Muscle layer of colon (tissue), 2 donors: ENCODE measurements around the gene MAP3K14.
"Not testable (repeated sequence)": the region's sequence is repeated elsewhere in the genome, so short reads cannot be mapped to it uniquely, and the experiment has no call there.

Experiments used
- H3K27ac ChIP-seq: one replicate; pipeline ENCODE4 v1.7.0; 2013; ENCODE audit warnings: low read depth, mild to moderate bottlenecking, low read length, moderate library complexity
- H3K27me3 ChIP-seq, 2 donors: one replicate each; pipeline ENCODE4 v1.7.0; 2013; ENCODE audit warnings: low read length in 2 of 2, mild to moderate bottlenecking in 2 of 2; ENCODE audit not compliant: insufficient read depth in 2 of 2, control insufficient read depth in 1 of 2
- H3K36me3 ChIP-seq: one replicate; pipeline ENCODE4 v1.7.0; 2013; ENCODE audit warnings: mild to moderate bottlenecking, low read length; ENCODE audit not compliant: insufficient read depth
- H3K4me1 ChIP-seq: one replicate; pipeline ENCODE4 v1.7.0; 2013; ENCODE audit warnings: mild to moderate bottlenecking, low read length; ENCODE audit not compliant: insufficient read depth
- H3K4me3 ChIP-seq, 2 donors: one replicate each; pipeline ENCODE4 v1.7.0; 2013; ENCODE audit warnings: low read length in 2 of 2, low read depth in 1 of 2, mild to moderate bottlenecking in 1 of 2, moderate library complexity in 1 of 2
- H3K9ac ChIP-seq: one replicate; pipeline ENCODE4 v1.7.0; 2013; ENCODE audit warnings: low read length
- H3K9me3 ChIP-seq: one replicate; pipeline ENCODE4 v1.7.0; 2013; ENCODE audit warnings: mild to moderate bottlenecking, low read length
- donor health status: abdominal sarcoma.
- donor health status: Adenocarcinoma of cecum.

Gene MAP3K14

DNA sequence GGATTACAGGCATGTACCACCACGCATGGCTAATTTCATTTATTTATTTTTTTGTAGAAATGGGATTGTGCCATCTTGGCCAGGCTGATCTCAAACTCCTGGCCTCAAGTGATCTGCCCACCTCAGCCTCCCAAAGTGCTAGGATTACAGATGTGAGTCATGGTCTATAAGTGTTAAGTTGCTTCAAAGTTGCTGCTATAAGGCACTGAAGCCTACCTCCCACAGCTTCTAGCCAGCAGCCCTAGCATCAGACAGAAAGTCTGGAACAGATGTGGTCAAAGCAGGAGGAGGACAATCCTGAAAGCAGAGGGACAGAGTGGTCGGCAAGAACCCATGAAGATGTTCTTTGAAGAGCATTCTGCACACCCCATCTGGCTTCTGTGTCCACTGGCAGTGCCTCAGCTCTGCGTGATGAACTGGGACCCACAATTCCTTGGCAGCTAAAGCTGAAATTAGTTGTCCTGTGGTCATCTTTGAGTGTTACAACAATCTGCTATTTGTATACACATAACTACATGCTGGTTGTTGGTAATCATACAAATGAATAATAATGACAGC is 11.2 kb downstream of the MAP3K14 start:
- Histone ChIP-seq H3K27ac (peak overlapping the region; percentile 91), H3K4me1 (peaks cover 72% of the 10 kb centered on the region), H3K27me3 (no peaks in the 10 kb centered on the region), H3K9me3 (no peaks in the 10 kb centered on the region), H3K9ac (peak overlapping the region; percentile 21), H3K4me3 (no peak overlapping the region), H3K36me3 (no peaks in the 10 kb centered on the region)

DNA sequence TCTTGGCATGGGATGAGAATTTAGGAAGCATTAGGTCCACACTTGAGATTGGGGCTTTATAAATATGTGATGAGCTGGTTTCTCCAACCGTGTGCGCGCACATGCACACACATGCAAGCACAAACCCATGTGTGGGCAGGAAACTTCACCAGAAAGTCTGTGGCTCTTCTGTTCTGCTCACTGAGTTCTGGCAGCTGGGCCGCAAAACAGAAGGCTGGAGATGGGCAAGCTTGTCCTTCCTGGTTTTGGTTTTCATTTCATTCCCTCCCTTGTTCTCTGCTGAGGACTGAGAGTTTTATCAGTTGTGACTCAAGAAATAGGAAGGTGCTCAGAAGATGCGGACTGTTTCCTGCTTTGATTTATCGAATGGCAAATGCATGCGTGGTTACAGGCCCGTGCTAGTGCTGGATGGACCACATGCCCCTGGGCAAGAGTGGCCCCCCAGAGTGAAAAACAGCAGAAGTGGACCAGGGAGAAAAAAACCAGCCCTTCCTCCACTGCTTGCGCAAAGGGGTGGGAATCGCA is 14.1 kb downstream of the MAP3K14 start:
- H3K27ac ChIP-seq, result peak overlapping the region; percentile 86
- no peaks in the 10 kb centered on the region for H3K36me3 ChIP-seq
- peak overlapping the region; percentile 37 for H3K9ac ChIP-seq
- no peaks in the 10 kb centered on the region for H3K9me3 ChIP-seq
- no peaks in the 10 kb centered on the region for H3K27me3 ChIP-seq
- peaks cover 72% of the 10 kb centered on the region for H3K4me1 ChIP-seq
- no peak overlapping the region for H3K4me3 ChIP-seq

DNA sequence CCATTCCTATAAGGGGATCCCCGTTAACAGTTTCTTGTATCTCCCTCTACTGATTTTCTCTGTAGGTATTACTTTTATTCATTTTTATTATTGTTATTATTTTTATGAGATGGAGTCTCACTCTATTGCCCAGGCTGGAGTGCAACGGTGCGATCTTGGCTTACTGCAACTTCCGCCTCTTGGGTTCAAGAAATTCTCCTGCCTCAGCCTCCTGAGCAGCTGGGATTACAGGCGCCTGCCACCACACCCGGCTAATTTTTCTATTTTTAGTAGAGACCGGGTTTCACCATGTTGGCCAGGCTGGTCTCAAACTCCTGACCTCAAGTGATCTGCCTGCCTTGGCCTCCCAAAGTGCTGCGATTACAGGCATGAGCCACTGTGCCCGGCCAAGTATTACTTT is 14.6 kb downstream of the MAP3K14 start:
- not testable (repeated sequence) for H3K4me3 ChIP-seq, H3K27me3 ChIP-seq, H3K9me3 ChIP-seq, H3K36me3 ChIP-seq
- Histone ChIP-seq H3K4me1 (peaks cover 71% of the 10 kb centered on the region), H3K27ac (peak overlapping the region; percentile 86), H3K9ac (peak overlapping the region; percentile 37)

DNA sequence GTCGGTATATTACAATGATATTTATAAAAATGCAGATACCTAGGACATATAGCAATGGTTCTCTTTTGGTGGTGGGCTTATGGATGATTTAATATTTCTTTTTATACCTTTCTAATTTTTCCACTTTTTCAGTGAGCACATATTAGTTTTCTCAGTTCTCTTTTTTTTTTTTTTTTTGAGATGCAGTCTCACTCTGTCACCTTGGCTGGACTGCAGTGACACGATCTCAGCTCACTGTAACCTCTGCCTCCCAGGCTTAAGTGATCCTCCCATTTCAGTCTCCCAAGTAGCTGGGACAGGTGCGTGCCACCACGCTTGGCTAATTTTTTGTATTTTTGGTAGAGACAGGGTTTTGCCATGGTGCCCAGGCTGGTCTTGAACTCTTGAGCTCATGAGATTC is 15.1 kb downstream of the MAP3K14 start:
- peaks cover 71% of the 10 kb centered on the region for H3K4me1 ChIP-seq
- H3K27me3 ChIP-seq, result no peaks in the 10 kb centered on the region
- H3K4me3 ChIP-seq, result no peak overlapping the region
- H3K9me3 ChIP-seq, result no peaks in the 10 kb centered on the region
- peak overlapping the region; percentile 59 for H3K27ac ChIP-seq
- H3K9ac ChIP-seq, result no peak overlapping the region
- H3K36me3 ChIP-seq, result no peaks in the 10 kb centered on the region

DNA sequence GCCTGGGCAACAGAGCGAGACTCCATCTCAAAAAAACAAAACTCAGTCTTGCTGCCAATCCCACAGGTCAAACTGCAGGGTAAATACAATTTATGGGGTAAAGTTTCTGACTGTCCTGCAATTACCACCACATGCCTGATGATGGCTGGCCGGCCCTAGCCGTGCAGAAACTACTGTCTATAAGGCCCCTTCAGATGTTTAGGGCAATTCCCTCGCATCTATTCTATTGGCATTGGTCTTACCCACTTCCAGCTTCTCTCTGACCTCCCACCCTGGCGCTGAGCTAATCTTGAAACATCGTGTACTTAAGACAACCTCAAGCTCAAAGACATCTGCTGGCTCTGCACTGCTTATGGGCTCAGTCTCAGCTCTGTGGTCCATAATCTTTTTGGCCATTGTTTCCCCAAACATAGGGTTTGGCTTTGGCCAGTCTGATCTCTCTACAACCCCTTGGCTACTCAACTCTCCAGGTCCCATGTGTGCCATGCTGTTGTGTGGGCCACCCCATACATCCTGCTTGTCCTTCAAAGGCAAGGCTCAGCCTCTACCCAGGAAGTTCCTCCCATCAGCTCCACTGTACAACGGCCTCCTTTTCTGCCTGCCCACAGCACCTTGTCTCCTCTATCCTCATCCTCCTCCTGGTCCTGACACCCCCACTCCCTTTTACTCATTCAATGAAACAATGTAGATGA is 16.6 kb downstream of the MAP3K14 start:
- H3K4me1 ChIP-seq, result peaks cover 72% of the 10 kb centered on the region
- H3K27me3 ChIP-seq, result no peaks in the 10 kb centered on the region
- H3K9me3 ChIP-seq, result no peaks in the 10 kb centered on the region
- H3K36me3 ChIP-seq, result peaks cover 8% of the 10 kb centered on the region
- peak overlapping the region; percentile 13 for H3K27ac ChIP-seq
- H3K9ac ChIP-seq, result no peak overlapping the region
- H3K4me3 ChIP-seq, result no peak overlapping the region

DNA sequence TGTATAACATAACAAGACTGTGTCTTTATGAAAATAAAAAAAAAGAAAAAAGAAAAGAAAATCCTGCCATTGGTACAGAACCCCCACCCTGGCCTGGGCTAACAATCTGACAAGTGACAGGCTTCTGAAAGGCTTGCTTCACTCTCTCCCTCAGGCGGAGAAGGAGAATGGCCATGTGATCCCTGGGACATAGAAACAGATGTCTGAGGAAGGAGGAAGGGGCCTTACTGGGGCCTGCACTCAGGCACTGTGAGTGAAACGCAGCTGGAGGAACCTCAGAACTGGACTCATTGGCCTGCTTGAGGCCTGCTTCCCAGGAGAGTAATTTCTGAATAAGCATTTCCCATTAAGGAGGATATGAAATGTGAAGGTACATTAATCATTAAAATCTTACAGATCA is 17.5 kb downstream of the MAP3K14 start:
- H3K9me3 ChIP-seq, result no peaks in the 10 kb centered on the region
- H3K36me3 ChIP-seq, result peaks cover 8% of the 10 kb centered on the region
- no peak overlapping the region for H3K4me3 ChIP-seq
- peaks cover 76% of the 10 kb centered on the region for H3K4me1 ChIP-seq
- H3K27me3 ChIP-seq, result no peaks in the 10 kb centered on the region
- peak overlapping the region; percentile 44 for H3K9ac ChIP-seq
- peak overlapping the region; percentile 81 for H3K27ac ChIP-seq

DNA sequence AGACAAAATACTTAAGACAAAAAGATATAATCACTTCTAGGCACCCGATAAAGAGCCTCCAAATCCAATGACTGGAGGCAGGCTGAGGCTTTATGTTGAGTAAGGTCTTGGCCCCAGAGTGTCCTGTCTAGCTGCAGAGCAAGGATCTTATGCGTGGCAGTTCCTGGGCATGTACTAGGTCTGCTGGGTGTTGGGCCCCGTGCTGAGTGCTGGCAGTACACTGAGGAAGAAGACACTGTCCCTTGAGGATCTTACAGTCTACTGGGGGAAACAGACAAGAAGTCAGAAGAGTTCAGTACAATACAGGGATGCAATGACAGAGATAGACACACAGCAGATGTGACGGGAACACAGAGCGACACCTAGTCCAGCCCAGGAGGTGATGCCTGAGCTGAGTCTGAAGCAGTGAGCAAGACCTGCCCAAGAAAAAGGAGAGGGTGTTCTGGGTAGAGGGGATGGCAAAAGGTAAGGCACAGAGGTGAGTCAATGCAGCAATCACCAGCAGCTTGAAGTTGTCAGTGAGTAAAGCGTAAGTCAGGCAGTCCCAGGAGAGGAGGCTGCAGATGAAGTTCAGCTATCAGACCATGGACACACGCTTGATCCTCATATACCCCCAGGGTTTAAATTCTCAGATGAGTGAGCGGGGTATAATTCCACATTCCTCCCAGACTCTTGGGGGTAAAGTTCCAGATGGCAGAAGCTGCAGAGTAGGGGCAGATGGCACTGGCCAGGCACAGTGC is 18.1 kb downstream of the MAP3K14 start:
- H3K9me3 ChIP-seq, result no peaks in the 10 kb centered on the region
- no peak overlapping the region for H3K4me3 ChIP-seq
- no peaks in the 10 kb centered on the region for H3K27me3 ChIP-seq
- H3K4me1 ChIP-seq, result peaks cover 83% of the 10 kb centered on the region
- peaks cover 8% of the 10 kb centered on the region for H3K36me3 ChIP-seq
- peak overlapping the region; percentile 44 for H3K9ac ChIP-seq
- H3K27ac ChIP-seq, result peak overlapping the region; percentile 81

DNA sequence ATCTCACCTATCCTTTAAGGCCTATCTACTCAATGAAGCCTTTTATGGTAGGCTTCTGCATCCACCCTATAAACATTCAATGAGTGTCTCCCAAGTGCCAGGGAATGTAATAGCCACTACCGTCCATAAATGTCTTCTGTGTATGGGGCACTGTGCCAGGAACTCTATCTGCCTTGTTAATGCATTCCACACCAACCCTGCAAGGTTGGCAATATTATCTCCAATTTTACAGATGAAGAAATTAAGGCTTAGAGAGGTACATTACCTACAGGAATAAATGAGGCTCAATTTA is 20.0 kb downstream of the MAP3K14 start:
- no peaks in the 10 kb centered on the region for H3K27me3 ChIP-seq
- H3K36me3 ChIP-seq, result peaks cover 8% of the 10 kb centered on the region
- peaks cover 87% of the 10 kb centered on the region for H3K4me1 ChIP-seq
- H3K4me3 ChIP-seq, result no peak overlapping the region
- H3K27ac ChIP-seq, result peak overlapping the region; percentile 70
- no peaks in the 10 kb centered on the region for H3K9me3 ChIP-seq
- no peak overlapping the region for H3K9ac ChIP-seq

DNA sequence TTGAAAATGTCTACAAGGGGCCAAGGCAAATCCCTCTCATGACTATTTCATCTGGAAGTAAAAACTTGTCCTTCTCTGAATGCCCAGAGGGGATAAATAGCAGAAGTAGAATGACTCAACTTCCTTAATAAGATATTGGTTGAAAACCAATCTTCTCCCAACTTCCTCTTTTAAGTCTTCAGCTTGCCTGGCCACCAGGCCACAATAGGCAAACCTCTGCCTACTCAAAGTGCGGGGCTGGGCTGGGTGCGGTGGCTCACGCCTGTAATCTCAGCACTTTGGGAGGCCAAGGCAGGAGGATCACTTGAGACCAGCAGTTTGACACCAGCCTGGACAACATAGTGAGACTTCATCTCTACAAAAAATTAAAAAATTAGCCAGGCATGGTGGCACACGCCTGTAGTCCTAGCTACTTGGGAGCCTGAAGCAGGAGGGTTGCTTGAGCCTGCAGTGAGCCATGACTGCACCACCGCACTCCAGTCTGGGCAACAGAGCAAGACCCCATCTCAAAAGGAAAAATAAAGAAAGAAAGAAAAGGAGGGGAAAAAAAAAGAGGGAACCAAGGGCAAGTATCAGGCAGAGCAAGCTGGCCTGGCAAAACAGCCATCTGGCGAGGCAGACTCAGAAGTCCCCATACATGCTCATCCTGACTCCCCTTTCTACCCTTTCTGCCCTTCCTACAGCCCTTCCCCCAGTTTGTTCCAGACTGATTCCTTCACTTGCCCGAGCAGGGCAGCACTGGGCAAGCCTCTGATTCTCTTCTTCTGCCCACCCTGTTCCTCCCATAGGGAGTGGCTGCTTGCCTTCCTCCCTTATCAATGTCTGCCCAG is 20.6 kb downstream of the MAP3K14 start:
- H3K27ac ChIP-seq, result peak overlapping the region; percentile 70
- H3K9me3 ChIP-seq, result no peaks in the 10 kb centered on the region
- H3K36me3 ChIP-seq, result peaks cover 8% of the 10 kb centered on the region
- no peak overlapping the region for H3K4me3 ChIP-seq
- H3K4me1 ChIP-seq, result peaks cover 91% of the 10 kb centered on the region
- no peaks in the 10 kb centered on the region for H3K27me3 ChIP-seq
- H3K9ac ChIP-seq, result no peak overlapping the region

DNA sequence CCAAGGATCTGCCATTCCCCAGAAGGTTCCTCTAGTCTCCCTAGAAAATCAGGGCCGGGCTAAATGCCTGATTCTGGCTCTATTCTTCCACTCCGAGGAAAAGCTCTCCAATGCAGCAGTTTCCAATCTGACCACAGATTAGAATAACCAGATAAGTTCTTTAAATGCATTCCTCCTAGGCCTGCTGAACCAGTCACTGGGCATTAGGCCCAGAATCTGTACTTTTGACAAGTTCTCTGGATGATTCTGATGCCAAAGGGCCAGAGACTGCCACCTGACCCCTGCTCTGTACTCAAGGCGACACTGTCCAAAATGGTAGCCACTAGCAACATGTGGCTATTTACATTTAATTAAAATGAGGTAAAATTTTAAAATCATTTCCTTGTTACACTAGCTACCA is 22.3 kb downstream of the MAP3K14 start:
- Histone ChIP-seq H3K9ac (peak overlapping the region; percentile 62), H3K36me3 (peaks cover 18% of the 10 kb centered on the region), H3K4me3 (peak overlapping the region in 1 of 2 donors; percentile 20), H3K9me3 (no peaks in the 10 kb centered on the region), H3K27me3 (no peaks in the 10 kb centered on the region), H3K27ac (peak overlapping the region; percentile 70), H3K4me1 (peaks cover 95% of the 10 kb centered on the region)
